ENCODE results near the gene CLPTM1L.

DNA sequence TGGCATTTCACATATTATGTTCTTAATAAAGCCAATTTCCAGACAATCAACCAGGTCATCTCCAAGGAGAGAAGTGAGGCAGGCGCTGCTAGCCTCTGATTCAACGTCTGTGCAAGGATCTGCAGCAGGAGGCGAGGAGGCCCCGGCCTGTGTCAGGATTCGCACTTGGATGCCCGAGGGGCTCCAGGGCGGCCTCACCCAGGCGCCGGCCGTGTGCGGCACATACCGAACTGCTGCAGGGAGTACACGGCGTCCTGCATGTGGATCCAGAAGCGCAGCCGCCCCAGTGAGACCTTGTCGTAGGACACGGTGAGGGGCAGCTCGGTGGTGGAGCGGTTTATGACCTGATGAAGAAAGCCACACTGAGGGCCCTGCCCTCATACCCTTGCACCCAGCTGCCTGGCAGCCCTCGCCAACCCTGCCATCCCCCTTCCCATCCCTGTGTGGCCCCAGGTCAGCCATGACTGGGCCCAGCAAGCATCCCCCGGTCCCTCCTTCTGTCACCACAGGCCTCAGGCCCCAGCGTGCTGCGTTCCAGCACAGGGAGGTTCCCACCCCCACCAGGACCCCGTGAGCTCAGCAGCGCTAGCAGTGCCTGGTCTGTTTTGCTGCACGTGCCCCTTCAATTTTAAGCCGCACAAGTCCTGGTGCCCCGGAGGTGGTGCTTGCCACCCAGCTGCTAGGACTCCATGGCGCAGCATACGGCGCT is 9.9 kb downstream of the CLPTM1L start:
- TF ChIP-seq CTCF (conservative IDR thresholded peaks at IDR 0.05 in 1 of 2, IDR thresholded peaks at IDR 0.05 in 1 of 2; ENCODE audit: extremely low read depth in 1 of 2, insufficient read depth in 1 of 2, low read depth in 1 of 2, low read length in 2 of 2): no peak
- TF ChIP-seq EZH2 (IDR thresholded peaks at IDR 0.05; ENCODE audit: borderline replicate concordance, low read length): no peak

All from mammary epithelial cell (primary cell).